Renal pelvis (tissue), 4 donors: Measurements from ENCODE around the gene HDAC4. TPM values are rescaled to one million over a fixed set of nuclear protein-coding genes. Genes with fewer than 3 reads are reported as not detected.

Experiments used
- DNase-seq: peaks from one replicate; pipeline ENCODE4 v3.0.0-alpha.2; 2013
- polyA plus RNA-seq, 3 donors: library from polyadenylated mRNA; unstranded; fragments of 120-200 nt; gene quantifications; one replicate each; pipeline ENCODE4 v1.2.1, GENCODE V29; 2013; ENCODE audit not compliant: insufficient read length in 3 of 3

Gene HDAC4
- polyA plus RNA-seq, 3 donors = 13.7 to 23.9 (median 14.0) TPM

DNA sequence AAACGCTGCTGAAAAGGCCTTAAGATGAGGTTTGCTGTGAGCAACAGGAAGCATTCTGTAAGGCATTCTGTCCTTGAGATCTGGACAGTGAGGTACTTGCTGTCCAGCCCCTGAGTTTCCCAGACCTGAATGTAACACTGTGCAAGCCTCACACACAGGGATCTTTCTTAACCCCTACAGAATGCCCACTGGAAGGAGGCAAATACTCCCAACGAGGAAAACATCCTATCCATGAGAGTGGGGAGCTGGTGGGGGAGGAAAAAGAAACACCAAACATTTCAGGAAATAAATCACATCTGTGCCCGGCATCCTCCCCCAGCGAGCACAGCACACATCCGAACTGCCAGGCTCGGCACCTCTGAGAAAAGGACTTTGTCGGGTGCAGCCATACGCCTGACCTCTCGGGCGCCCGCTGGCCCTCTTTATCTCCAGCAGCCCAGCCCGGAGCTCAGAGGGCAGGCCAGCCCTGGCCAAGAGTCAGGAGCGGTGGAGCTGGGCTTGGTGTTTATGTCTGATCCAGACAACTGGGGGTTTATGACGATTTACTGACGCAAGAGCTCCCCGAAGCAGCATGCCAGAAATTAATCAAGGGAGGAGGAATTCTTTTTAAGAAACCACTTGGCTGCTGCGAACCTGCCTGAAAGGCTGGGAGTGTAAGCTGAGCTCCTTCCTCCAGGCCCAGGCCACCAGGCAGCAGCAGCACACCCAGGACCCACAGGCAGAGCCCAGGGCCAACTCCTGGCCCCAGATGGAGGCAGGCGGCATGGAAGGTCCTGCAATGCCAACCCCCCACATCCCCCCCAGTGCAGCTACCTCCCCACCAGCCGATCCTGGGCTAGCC, 72.2 kb downstream of the HDAC4 start:
- peak; percentile 82 for DNase-seq

DNA sequence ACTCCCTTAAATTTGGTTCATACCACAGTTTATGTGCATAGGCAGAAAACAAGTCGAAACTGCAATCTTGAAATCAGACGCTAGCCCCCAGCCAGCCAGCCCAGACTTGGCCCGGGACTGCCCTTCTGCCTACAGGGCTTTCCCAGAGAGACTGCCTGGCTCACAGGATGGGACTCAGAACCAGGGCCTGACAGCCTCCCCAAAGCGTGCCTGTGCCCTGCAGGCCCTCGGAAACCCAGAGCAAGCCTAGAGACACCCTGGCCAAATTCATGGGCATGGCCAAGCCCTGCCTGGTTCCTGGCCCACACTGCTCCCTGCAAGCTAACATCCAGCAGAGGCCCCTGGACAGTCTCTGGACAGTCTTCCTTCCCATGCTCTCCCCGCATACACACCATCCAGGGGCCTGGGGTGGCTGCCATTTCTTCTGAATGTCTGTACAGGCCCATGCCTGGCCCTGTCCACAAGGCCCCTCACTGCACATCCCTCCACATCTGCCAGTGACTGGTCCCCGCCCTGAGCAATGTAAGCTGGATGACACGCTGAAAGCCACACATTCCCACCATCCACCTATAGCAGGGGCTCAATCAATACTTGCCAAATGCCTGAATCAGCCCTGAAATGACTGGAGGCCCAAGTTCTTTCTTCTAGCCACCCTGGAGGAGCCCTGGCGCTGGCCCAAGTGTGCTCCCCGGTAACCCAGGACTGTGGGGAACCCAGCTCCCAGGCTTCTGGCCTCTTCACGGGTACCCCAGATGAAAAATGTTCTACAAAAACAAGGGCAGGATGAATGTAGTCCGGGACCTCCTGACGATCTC, 73.1 kb downstream of the HDAC4 start:
- DNase-seq = no peak

DNA sequence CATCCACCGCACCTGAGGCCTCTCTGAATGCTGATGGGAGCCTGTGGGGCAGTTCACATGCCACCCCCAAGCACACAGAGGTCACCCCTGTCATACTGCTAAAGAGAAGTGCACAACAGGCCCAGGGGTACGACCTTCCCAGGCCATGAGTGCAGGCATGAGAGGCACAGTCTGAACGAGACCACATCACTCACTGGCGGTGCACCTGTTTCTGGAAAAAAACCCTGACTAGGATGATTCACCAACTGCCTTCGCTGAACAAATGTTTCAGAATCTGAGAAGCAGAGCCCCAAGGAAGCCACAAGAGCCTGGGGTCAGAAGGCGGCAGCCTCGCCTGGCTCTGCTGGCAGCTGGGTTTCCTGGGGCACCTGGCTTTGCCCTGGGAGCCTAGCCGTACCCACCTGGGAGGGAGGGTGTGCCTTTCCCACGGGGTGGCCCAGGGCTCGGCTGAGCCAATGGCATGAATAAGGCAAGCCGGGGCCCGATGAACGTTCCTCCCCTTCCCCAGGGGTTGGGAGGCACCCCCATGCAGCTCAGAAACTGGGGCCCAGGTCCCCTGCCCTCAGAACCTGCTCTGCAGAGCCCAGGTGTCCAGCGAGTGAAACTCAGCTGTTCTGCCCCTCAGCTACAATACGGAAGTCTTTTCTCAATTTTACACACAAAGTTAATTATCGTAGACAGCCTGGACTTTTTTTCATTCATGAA, 73.8 kb downstream of the HDAC4 start:
- no peak for DNase-seq

DNA sequence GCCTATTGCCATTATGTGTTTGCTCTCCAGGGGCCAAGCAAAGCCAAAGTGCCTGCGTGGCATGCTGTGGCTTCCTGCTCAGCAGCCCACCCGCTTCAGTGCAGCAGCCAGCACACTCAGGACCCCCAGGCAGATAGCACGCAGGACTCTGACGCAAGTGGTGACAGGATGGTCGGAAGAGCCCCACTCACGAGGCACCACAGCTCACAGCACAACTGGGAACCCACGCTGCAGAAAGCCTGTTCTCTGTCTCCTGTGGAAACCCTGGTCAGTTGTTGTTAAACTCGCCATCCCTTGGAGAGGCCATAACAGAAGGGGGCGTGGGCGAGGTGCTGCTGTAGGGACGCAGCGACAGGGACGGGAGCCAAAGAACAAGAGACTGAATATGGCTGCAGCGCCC, 76.4 kb downstream of the HDAC4 start:
- no peak for DNase-seq

GRCh38 chr2:239323447-239323846, 77.4 kb downstream of the HDAC4 start:
- DNase-seq = no peak

GRCh38 chr2:239322416-239323086, 78.3 kb downstream of the HDAC4 start:
- DNase-seq = no peak

- DNase-seq = no peak
Observed at GRCh38 chr2:239321596-239322415, 79.0 kb downstream of the HDAC4 start.

GRCh38 chr2:239318790-239319661, 81.8 kb downstream of the HDAC4 start:
- peak; percentile 52 for DNase-seq

DNA sequence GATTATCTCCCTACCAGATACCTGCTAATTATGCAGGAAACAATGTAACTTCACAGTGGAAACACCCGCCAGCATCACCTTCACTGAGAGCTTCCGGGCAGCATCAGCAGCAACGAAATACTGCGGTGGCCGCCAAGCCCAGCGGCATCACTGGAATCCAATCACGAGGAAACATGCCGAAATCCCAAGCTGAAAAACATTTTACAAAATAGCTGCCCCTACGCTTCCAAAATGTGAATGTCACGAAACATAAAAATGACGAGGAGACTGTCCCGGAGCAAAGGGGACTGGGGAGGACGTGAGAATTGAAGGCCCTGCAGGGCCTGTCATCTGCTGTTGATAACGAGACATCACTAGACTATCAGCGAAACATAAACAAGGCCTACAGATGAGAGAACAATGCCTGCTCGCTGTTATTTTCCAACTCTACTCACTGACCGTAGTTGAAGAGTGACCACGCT, 82.6 kb downstream of the HDAC4 start:
- DNase-seq = no peak

DNA sequence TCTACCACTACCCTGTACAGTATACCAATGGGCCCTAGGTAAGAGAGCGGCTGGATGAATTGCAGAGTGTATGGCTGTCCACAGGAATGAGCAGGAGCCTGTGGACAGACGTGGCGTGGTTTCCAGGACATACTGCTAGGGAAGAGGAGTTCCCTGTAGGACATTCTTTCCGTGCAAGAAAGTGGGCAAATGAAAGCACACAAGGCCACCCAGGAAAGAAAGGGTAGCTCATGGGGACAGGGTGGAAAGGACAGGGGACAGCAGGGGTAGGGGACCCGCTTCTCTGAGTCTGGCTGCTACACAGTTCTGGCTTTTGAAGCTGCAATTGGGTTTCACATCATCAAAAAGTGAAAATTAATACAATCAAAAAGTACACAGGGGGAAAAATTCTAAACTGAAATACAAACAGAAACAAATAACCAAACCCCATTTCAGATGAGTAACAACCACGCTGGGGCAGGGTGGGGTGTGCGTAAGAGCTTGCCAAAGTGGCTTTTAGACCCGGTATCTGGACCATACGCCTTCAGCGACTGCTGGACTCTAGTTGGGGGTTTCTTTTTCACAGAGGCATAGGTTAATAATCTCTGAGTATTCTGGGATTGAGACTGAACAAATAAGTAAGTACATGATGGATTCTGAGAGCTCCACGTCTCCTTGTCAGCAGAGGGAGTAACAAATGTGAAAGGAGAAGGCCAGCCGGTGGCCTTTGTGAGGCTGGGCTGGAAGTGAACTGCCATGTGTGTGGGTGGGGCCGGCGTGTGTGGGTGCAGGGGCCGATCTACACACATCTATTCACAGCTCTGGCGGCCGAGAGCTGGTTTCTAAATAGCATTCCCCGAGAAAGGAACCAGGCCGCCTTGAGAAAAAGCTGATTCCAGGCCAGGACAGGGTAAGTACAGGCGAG, 84.0 kb downstream of the HDAC4 start:
- DNase-seq = no peak

- no peak for DNase-seq
Observed at GRCh38 chr2:239315308-239315707, 85.5 kb downstream of the HDAC4 start.

- DNase-seq = no peak
Observed at GRCh38 chr2:239313776-239314175, 87.0 kb downstream of the HDAC4 start.

DNA sequence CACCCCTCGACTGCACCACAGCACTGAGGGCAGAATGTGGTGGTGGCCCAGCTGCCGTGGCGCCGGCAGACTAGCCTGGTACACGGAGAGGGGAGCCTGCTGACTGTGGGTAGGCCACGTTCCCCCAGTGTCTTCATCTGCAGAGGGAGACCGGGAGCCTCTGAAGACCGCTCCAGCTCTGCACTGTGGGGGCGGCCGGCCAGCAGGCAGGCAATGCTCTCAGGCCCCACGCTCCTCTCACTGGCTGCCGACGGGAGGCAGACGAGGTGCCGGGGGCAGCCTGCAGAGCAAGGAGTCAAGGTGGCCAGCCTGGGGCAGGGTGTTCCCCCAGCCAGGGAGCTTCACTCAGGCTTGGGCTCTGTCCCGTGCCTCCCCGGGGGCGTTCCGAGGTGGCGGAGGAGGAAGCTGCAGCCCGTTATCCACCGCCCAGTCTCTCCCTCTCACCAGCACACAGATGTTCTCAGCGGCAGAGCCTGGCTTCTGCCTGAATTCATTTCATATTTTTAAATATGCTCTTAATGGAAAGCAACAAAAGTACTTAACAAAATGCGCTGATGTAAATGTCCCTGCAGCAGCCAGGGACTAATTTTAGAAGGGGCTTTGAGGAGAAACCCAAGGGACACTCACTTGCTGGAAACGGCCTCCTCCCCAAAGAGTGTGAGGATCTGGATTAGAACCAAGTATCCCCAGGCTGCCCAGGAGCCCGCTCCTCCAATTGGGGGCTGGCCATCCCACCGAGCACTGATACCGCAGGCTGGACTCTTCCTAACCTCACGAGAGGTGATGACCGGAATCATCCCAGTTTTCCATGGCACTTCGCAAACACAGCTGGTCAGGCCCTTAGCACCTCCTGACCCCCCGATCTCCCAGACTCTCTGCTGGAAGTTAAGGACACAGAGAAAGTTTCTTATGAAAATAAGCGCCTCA, 87.8 kb downstream of the HDAC4 start:
- no peak for DNase-seq

- no peak for DNase-seq
Observed at GRCh38 chr2:239312081-239312511, 88.7 kb downstream of the HDAC4 start.

- DNase-seq = peak; percentile 74
Observed at GRCh38 chr2:239311132-239312040, 89.4 kb downstream of the HDAC4 start.

DNA sequence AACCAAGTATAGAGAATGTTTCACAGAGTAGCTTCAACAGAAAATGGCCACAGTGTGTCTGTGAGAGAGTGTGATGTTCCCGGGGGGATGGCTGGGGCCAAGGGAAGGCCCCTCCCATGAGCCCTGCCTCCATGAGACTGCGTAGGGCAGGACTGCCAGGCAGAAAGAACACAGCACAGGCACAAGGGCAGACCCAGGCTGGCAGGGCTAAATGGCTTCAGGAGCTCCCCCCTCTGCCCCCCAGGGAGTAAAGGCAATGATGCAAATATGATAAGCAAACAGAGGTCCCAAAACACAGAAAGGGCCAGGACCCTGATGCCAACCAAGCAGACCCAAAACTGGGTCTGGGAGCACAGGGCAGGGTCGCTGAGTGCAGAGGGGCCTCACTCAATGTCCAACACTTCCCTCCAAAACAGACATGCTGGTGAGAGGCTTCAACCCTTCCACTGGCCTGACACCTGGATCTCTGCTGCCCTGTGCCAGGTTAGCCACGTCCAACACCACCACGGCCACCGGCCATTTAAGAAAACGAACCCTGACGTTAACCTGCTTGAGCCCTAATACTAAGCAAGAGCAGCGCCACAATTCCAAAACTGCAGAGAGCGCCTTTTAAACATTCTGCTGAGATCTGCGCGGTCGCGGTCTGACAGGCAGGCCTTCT, 90.3 kb downstream of the HDAC4 start:
- no peak for DNase-seq
